ENCODE data around the gene NFIA. TPM values are rescaled to one million over a fixed set of nuclear protein-coding genes. Genes with fewer than 3 reads are reported as not detected.

NFIA gene
- total RNA-seq, 2 experiments from 2014 or later: 0.80 to 5.4 TPM

DNA sequence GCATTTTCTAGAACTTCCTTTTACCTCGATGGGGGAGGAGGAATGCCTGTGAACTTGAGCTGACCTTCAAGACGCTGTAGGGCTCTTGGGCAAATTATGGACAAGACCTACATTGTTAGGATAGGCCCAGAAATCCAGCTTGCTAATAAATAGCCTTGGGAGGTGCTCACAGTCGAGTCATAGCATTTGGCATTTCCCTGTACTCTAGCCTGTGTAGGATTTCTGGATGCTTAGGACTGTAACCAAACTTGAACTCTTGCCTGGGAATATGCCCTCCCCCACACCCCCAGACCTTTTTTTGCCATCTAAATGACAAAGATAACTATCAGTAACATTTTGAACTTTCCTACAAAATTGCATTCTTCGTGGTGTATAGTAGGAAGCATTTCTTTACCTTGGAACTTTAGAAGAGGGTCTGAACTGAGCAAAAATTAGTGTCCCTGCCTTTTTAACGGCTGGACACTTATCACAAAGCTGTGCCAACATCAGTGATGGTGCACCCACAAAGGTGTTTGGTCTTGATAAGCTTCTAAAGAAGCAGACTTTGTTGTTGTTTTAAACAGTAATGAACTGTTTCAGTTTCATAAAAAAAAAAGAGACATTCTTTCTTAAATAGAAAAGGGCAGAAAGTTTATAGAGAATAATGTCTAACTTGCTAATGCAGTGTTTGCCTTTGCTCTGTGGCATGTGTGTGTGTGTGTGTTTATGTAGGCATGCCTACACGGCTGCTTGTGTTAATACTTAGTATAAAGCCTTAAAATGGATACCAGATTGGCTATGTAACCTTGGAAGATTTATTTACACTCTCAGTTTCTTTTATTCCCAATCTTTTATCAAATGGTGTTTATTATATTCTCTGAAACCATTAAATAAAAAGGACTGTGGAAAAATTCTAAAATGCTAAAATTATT is 88.2 kb downstream of the NFIA start:
- Mint-ChIP-seq H3K9me3 (ENCODE audit: low read depth) (no peaks in the 10 kb centered on the region), H3K4me3 (no peak overlapping the region), H3K27ac (no peak overlapping the region), H3K27me3 (peaks cover 3% of the 10 kb centered on the region), H3K4me1 (peaks cover 7% of the 10 kb centered on the region), H3K36me3 (peaks cover 2% of the 10 kb centered on the region)
- ATAC-seq (no peak), DNase-seq (no peak)
- CTCF ChIA-PET: no interaction called here

DNA sequence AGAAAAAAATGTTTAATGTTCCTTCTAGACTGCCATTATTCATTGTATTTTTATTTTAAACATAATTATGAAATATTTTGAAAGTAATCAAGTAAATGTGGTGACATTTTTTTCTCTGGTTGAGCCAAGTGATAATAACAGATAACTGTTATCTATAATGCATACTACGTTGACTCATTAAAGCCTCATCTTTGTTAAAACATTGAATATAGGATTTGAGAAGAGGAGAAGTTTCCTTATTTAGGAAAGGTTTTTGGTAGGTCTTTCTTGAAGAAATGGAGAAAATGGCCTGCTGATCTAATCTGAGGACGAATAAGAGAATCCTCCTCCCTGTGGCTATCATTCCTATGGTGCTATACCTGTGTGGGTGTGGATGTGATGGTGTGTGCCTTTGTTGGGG is 89.0 kb downstream of the NFIA start:
- H3K9me3 Mint-ChIP-seq (ENCODE audit: low read depth): no peaks in the 10 kb centered on the region
- no peak for DNase-seq
- ATAC-seq: no peak
- CTCF ChIA-PET: no interaction called here
- H3K27ac Mint-ChIP-seq: no peak overlapping the region
- H3K27me3 Mint-ChIP-seq: peaks cover 3% of the 10 kb centered on the region
- H3K36me3 Mint-ChIP-seq: peaks cover 2% of the 10 kb centered on the region
- no peak overlapping the region for H3K4me3 Mint-ChIP-seq
- H3K4me1 Mint-ChIP-seq: peaks cover 9% of the 10 kb centered on the region

DNA sequence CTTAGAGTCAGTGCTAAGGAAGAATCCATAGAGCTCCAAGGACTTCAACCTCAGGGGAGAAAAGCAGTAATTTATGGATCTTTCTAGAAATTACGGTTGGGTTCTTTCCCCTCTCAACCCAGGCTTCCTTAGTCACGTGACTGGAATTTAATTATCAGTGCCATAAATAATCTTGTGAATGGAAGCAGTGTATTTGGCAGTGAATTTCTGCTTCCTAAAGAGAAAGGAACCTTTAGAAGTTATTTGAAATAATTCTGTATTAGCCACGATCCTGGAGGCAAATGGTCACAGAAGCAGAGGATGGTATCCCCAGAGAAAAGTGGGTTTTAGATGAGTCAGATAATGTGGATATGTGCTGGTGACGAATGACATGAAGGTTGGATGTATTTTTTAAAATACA is 89.6 kb downstream of the NFIA start:
- no peak overlapping the region for H3K4me3 Mint-ChIP-seq
- DNase-seq (no peak), ATAC-seq (no peak)
- no peak overlapping the region for H3K27ac Mint-ChIP-seq
- peaks cover 9% of the 10 kb centered on the region for H3K4me1 Mint-ChIP-seq
- H3K27me3 Mint-ChIP-seq: peaks cover 3% of the 10 kb centered on the region
- H3K9me3 Mint-ChIP-seq (ENCODE audit: low read depth): no peaks in the 10 kb centered on the region
- peaks cover 2% of the 10 kb centered on the region for H3K36me3 Mint-ChIP-seq
- CTCF ChIA-PET: no interaction called here

DNA sequence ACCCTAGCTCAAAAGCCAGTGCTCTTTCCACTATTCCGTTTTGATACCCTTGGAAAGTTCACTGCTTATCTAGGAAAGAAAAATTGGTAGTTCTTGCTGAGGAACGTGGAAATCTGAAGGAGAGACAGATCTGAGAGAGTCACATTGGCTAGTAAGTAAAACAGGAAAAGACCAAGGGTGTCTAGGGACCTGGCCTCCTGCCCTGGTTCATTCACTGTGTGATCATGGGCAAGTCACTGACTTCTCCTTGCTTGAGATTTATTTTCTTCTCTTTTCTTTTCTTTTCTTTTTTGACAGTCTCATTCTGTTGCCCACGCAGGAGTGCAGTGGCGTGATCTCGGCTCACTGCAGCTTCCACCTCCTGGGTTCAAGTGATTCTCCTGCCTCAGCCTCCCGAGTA is 90.8 kb downstream of the NFIA start:
- Mint-ChIP-seq H3K27me3 (peaks cover 3% of the 10 kb centered on the region), H3K4me3 (no peak overlapping the region), H3K4me1 (peaks cover 9% of the 10 kb centered on the region), H3K27ac (no peak overlapping the region), H3K9me3 (ENCODE audit: low read depth) (no peaks in the 10 kb centered on the region), H3K36me3 (peaks cover 2% of the 10 kb centered on the region)
- DNase-seq: no peak
- CTCF ChIA-PET: no interaction called here
- ATAC-seq: no peak

DNA sequence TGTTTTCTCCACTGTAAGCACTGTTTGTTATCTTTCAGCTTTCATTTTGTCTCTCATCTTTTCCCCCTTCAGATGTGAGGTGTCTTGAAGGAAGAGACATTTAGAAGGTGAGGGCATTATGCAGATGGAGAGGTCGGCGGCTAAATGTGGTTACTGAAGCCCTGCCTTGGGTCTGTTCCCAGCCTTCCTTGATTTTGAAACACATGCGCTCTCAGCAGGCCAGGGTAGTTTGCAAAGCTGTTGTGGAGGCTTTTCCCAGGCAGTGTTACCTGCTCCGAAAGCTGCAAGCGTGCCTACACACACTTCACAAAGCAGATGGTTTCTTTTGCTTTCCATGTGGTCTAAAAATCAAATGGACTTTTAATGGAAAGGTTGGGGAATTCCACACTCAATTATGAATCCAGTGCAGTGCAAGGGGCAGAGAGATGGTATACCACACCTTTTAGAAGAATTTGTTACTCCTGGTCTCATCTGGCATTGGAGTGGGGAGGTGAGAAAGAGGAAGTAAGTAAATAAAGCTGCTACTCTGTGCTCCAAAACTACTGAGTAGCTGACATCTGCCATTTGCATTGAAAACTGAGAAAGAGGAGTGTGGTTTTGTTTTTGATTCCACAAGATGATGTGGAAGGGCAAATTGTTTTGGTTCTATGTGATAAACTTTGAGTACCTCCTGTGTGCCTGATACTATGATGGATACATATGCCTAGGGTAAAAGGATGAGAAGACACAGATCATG is 91.9 kb downstream of the NFIA start:
- Mint-ChIP-seq H3K9me3 (ENCODE audit: low read depth) (no peaks in the 10 kb centered on the region), H3K27me3 (peaks cover 3% of the 10 kb centered on the region), H3K27ac (no peak overlapping the region), H3K36me3 (peaks cover 2% of the 10 kb centered on the region), H3K4me1 (peaks cover 9% of the 10 kb centered on the region), H3K4me3 (no peak overlapping the region)
- CTCF ChIA-PET: interaction anchor here (0.5 to 0.9 kb wide), 3 partner anchors 10 to 1203 kb away, joined by 3 read pairs; no protein-coding TSS in a partner anchor
- DNase-seq (no peak), ATAC-seq (no peak)

DNA sequence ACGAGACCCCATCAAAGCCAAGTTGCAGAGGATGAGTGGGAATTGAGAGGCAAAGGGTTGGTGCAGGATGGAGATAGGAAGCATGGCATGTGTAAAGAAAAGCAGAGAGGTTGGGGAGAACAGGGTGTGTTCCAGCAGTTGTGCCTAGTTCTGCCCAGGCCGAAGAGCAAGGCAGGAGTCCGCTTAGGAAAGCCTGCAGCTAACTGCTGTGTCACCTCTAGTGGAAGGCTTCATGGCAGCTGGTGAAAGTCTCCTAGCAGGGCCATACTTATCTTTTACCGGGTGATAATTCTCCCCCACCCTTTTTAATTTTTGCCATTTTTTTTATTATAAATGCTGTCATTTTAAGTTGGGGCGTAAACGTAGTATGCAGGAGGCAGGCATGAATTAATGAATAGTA is 93.6 kb downstream of the NFIA start:
- peaks cover 9% of the 10 kb centered on the region for H3K4me1 Mint-ChIP-seq
- no peak for DNase-seq

DNA sequence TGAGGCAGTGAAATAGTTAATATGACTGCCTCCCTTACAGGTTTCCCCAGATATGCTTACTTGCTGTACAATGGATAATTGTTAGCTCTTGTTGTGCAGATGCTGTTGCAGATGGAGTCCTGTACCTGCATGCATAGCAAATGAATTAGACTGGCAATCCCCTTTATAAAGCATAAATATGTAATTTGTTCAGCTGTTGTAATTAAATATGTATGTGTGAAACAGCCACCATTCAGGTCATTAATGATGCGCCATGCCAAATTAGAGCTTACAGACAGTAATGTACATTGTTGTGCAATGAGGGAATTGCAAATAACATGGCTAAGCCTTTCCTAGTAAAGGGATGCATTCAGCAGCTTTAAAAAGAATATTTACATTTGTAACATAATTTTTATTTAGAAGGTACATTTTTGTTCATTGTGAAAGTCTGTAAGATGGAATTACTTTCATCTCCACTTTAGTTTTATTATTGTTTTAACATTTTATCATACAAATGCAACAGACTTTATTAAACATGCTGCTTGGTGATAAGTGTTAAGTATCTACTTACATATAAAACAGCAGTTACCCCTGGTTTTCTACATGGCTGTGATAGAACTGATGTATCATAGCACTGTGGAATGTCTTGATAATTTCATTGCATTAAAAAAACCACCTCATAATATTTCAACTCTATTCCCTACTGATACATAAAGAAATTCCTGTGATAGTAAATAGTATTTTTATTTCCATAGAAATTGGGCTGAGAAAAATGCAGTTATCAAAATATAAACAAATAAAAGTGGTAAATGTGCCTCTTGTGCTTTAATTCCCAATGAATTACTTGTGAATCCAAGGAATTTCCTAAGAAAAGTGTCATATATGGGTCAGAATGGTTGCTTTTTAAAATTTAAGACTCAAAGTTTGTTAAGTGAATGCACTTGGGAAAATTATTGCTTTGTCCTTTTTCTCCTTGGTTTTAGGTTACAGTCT is 99.0 kb downstream of the NFIA start:
- DNase-seq (no peak), ATAC-seq (no peak)
- Mint-ChIP-seq H3K27ac (no peak overlapping the region), H3K4me1 (no peaks in the 10 kb centered on the region), H3K9me3 (ENCODE audit: low read depth) (no peaks in the 10 kb centered on the region), H3K4me3 (no peak overlapping the region), H3K36me3 (no peaks in the 10 kb centered on the region), H3K27me3 (no peaks in the 10 kb centered on the region)
- CTCF ChIA-PET: interaction anchor here (0.6 to 1.3 kb wide), 2 partner anchors 139 to 271 kb away, joined by 3 to 4 read pairs; no protein-coding TSS in a partner anchor

More for the DNA sequence above, 93.6 kb downstream of the NFIA start:
- Mint-ChIP-seq H3K27ac (no peak overlapping the region), H3K36me3 (peaks cover 2% of the 10 kb centered on the region), H3K9me3 (ENCODE audit: low read depth) (no peaks in the 10 kb centered on the region), H3K27me3 (peaks cover 3% of the 10 kb centered on the region), H3K4me3 (no peak overlapping the region)
- no peak for ATAC-seq
- CTCF ChIA-PET: no interaction called here

DNA sequence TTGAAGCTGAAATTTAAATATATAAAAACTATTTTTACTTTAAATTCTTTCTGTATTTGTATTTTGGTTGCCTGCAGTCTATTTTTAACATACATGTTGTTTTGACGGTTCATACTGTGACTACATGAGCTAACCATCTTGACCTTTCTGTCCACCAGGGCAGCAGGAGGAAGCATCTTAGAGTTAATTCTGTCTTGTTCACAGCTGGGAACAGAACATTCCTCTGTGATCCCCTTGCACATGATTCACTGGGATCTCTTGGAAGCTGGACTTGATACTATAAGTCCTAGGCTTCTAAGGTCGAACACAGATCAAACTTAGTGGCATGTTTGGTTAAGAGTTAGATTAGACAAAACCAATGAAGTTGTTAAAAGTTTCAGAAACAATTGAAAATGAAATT is 99.7 kb downstream of the NFIA start:
- Mint-ChIP-seq H3K9me3 (ENCODE audit: low read depth) (no peaks in the 10 kb centered on the region), H3K4me1 (no peaks in the 10 kb centered on the region), H3K4me3 (no peak overlapping the region), H3K27ac (no peak overlapping the region), H3K36me3 (no peaks in the 10 kb centered on the region), H3K27me3 (no peaks in the 10 kb centered on the region)
- CTCF ChIA-PET: interaction anchor here (1.1 to 1.3 kb wide), 2 partner anchors 139 to 202 kb away, joined by 3 to 4 read pairs; no protein-coding TSS in a partner anchor
- no peak for ATAC-seq
- no peak for DNase-seq

DNA sequence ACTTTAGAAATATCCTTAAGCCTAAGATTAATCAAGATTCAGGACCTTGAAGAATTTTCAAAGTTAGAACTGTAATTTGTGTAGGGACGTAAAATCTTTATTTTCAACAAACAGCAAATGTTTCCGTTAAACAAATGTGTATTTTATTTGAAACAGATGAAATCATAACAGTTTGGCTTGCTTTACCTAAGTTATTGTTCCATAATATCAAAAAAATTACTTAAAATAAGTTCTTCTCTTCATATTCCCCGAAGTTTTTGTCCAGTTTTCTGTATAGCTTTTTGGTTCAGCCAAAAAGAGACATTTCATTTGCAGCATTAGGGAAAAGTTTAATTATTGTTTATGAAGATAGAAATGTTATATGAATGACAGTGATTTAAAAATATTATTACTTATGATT is 100.1 kb downstream of the NFIA start:
- Mint-ChIP-seq H3K27ac (no peak overlapping the region), H3K9me3 (ENCODE audit: low read depth) (no peaks in the 10 kb centered on the region), H3K27me3 (no peaks in the 10 kb centered on the region), H3K36me3 (no peaks in the 10 kb centered on the region), H3K4me3 (no peak overlapping the region), H3K4me1 (no peaks in the 10 kb centered on the region)
- ATAC-seq: no peak
- CTCF ChIA-PET: interaction anchor here (1.1 to 1.3 kb wide), 2 partner anchors 140 to 203 kb away, joined by 3 to 4 read pairs; no protein-coding TSS in a partner anchor
- DNase-seq: no peak

DNA sequence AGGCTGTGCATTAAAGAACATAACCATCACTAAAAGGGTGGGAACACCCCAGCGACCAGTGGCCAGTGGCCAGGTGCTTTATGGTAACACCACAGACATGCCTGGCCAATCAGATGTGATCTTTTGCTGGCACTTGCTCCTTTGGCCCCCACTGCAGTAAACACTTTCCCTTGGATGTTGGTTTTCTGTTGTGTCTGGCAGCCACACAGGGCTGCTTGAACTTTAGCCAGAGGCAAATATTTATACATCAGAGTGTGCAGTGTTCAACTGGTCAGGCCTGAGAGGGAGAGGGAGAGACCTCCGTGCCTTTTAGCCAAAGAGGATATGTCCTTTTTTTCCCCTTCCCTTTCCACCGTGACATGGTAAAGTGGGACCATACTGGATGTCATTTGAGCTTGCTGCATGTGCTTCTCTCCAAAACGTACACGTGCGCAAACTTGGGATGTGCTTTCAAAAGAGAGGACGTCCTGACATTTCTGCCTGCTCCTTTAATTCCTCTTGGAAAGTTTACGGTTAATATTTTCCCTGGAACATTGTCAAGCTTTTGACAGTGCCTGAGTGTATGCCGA is 101.2 kb downstream of the NFIA start:
- Mint-ChIP-seq H3K4me1 (no peaks in the 10 kb centered on the region), H3K27me3 (no peaks in the 10 kb centered on the region), H3K9me3 (ENCODE audit: low read depth) (no peaks in the 10 kb centered on the region), H3K36me3 (no peaks in the 10 kb centered on the region), H3K27ac (no peak overlapping the region), H3K4me3 (no peak overlapping the region)
- DNase-seq (no peak), ATAC-seq (no peak)
- CTCF ChIA-PET: no interaction called here

DNA sequence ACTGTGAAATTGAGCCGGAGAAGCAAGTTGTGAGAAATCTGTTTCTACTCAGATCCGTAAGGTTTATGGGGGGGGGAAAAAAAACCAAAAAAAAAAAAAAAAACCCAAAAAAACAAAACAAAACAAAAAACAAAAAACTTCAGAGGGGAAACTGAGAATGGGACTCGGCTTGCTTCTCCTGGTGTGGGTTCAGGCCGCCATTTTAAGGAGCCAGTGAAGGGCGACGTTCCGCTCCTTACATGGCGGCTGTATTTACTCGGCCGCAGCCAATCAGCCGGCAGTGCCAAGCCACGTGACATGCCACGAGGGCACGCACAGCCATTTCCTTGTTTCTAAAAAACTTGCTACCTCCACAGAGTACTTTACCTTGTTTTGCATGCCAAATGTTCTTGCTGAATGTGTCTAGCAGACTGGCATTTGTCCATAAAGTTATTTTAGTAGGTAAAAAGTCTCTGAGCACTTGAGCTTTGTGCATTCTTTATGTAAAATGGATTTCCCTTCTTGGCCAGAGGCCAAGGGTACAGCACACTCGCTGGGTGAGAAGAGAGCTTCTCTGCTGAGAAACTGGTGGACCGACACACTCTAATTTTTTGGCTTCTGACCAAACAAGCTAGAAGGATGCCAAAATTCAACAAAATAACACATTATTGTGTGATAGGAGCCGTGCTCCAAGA is 101.8 kb downstream of the NFIA start:
- Mint-ChIP-seq H3K9me3 (ENCODE audit: low read depth) (no peaks in the 10 kb centered on the region), H3K4me1 (no peaks in the 10 kb centered on the region), H3K4me3 (no peak overlapping the region), H3K27ac (no peak overlapping the region), H3K36me3 (no peaks in the 10 kb centered on the region), H3K27me3 (no peaks in the 10 kb centered on the region)
- CTCF ChIA-PET: no interaction called here
- DNase-seq (no peak), ATAC-seq (no peak)

DNA sequence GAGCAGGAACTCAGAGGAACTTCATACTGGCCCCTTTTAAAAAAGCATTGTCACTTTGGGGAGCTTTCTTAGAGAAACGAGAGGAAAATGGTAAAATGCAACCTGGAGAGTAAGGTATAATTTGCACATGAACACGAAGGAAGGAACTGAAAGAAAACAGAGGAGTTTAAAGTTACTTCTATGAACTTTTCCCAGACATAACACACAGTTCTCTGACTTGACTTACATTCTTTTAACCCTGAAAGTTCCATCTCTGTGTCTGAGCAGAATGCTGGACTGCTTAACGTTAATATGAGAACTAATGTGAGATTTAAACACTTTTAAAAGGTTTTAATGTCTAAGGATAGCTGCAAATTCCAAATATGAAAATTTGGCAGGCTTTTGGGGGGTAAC is 102.3 kb downstream of the NFIA start:
- H3K4me1 Mint-ChIP-seq: no peaks in the 10 kb centered on the region
- no peak overlapping the region for H3K27ac Mint-ChIP-seq
- CTCF ChIA-PET: no interaction called here
- no peaks in the 10 kb centered on the region for H3K27me3 Mint-ChIP-seq
- no peak overlapping the region for H3K4me3 Mint-ChIP-seq
- H3K36me3 Mint-ChIP-seq: no peaks in the 10 kb centered on the region
- no peaks in the 10 kb centered on the region for H3K9me3 Mint-ChIP-seq (ENCODE audit: low read depth)
- ATAC-seq: no peak
- no peak for DNase-seq

Measured in activated CD8-positive, alpha-beta memory T cell treated with anti-CD3 and anti-CD28 coated beads, Interleukin-2, amount 10 ng/mL, durations not matched to agents 7 days and 5 days (primary cell).